VCaP (cell line): ENCODE data around the gene ATP11A.

Experiments
- H3K27ac ChIP-seq: fragments of 450-650 bp; 2 replicates; pipeline ENCODE4 v1.5.1; 2017
- TF ChIP-seq, protein P1 (sequence below): fragments of 450-650 bp; conservative IDR thresholded peaks from 2 replicates; pipeline ENCODE4 v1.5.1; 2017; ENCODE audit warnings: mild to moderate bottlenecking, moderate library complexity

Gene ATP11A

GRCh38 chr13:112648966-112649690, 40.7 kb upstream of the ATP11A start:
- TF ChIP-seq, protein P1, sequence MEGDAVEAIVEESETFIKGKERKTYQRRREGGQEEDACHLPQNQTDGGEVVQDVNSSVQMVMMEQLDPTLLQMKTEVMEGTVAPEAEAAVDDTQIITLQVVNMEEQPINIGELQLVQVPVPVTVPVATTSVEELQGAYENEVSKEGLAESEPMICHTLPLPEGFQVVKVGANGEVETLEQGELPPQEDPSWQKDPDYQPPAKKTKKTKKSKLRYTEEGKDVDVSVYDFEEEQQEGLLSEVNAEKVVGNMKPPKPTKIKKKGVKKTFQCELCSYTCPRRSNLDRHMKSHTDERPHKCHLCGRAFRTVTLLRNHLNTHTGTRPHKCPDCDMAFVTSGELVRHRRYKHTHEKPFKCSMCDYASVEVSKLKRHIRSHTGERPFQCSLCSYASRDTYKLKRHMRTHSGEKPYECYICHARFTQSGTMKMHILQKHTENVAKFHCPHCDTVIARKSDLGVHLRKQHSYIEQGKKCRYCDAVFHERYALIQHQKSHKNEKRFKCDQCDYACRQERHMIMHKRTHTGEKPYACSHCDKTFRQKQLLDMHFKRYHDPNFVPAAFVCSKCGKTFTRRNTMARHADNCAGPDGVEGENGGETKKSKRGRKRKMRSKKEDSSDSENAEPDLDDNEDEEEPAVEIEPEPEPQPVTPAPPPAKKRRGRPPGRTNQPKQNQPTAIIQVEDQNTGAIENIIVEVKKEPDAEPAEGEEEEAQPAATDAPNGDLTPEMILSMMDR = no peak
- no peak overlapping the region for H3K27ac ChIP-seq

- no peak overlapping the region for H3K27ac ChIP-seq
- TF ChIP-seq, protein P1 = no peak
These were observed 38.5 kb upstream of the ATP11A start for GRCh38 chr13:112651311-112651710.

DNA sequence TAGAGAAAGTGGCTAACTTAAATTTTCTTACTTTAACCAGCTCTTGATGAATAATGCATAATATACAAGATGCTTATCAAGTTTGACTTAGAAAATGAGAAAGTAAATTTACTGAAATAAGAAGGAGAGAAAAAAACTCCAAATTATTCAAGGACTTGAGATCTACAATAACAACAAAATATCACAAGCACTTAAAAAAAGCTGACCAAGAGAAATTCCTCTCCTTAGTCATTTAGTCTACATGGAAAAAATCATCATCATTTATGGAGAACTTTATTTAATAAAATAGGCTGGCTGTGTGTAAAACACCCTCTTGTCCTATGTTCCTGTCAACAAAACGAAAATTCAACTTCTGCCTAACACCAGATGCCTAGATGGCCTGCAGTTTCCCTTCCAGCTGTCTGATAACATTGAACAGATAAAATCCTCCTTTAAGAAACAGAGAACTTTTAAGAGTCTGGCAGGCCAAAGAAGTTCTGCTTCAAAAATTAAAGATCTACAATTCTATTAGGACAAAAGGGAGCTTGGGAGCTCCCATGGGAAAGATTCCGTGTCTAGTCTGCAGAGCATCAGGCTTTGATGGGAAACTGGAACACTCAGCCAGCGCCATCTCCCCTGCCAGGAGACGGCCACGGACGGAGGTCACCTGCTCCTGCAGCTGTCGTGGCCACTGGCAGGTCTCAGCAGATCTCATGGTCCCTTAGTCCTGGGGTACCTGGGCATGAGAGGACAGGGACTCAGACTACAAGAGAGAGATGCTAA, 37.9 kb upstream of the ATP11A start:
- H3K27ac ChIP-seq = no peak overlapping the region
- TF ChIP-seq, protein P1 = no peak

GRCh38 chr13:112652512-112653070, 37.2 kb upstream of the ATP11A start:
- TF ChIP-seq, protein P1 = no peak
- H3K27ac ChIP-seq = no peak overlapping the region

DNA sequence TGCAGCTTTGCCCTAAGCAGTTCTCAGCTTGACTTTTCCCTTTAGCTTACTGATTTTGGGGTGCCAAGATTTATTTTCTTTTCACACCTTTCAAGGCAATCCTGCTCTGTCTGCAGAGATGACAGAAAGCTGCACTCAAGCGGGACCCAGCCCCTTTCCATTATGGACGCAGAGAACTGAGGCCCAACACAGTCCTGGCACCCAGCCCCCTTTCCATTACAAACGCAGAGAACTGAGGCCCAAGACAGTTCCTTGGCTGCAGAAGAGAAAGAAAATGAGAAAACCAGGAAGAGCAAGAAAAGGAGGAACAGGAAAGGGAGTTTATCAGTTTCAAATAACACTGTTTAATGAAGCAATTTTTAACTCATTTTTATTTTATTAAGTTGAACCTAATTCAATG, 36.8 kb upstream of the ATP11A start:
- TF ChIP-seq, protein P1 = no peak
- no peak overlapping the region for H3K27ac ChIP-seq

- no peak overlapping the region for H3K27ac ChIP-seq
- TF ChIP-seq, protein P1 = no peak
These were observed 33.9 kb upstream of the ATP11A start for GRCh38 chr13:112655913-112656312.

- H3K27ac ChIP-seq = no peak overlapping the region
- TF ChIP-seq, protein P1 = no peak
These were observed 31.9 kb upstream of the ATP11A start for GRCh38 chr13:112657850-112658445.
